Naive thymus-derived CD4-positive, alpha-beta T cell (primary cell): ENCODE measurements around the gene ABCG1. TPM values are rescaled to one million over a fixed set of nuclear protein-coding genes. Genes with fewer than 3 reads are reported as not detected.
A peak's percentile ranks its signal among the peaks of the same experiment; 100 is the strongest.

Experiments used
- ATAC-seq: fragments of 150-1000 bp; cut with Tn5 transposase; 2 replicates; pipeline ENCODE4 v1.10.0; 2021; ENCODE audit warnings: mild to moderate bottlenecking, moderate library complexity
- CTCF ChIA-PET: fragments of 350-600 bp; sonication (Branson Sonifier 250); formaldehyde crosslinking; loops from one replicate; lab custom pipeline; 2021; ENCODE audit warnings: antibody characterized with exemption; lab: Charles Lee
- POLR2A ChIA-PET: fragments of 350-600 bp; sonication (Branson Sonifier 250); formaldehyde crosslinking; loops from one replicate; lab custom pipeline; 2021; ENCODE audit warnings: antibody characterized with exemption, inconsistent platforms; lab: Charles Lee
- DNase-seq, 9 donors: peaks; one replicate each; pipeline versions ENCODE4 v3.0.0 to v3.0.0-alpha.2; 2020 to 2022; ENCODE audit warnings: mixed read lengths in 1 of 9
- H3K27ac ChIP-seq: one replicate; pipeline ENCODE4 v1.7.0; 2013; ENCODE audit warnings: mild to moderate bottlenecking, low read depth, low read length, moderate library complexity
- H3K27me3 ChIP-seq, 2 donors: one replicate each; pipeline ENCODE4 v1.7.0; 2013; ENCODE audit warnings: low read length in 2 of 2, mild to moderate bottlenecking in 2 of 2, moderate library complexity in 2 of 2; ENCODE audit not compliant: control insufficient read depth in 2 of 2, insufficient read depth in 2 of 2
- H3K36me3 ChIP-seq, 3 experiments: 1 replicate in 2 of 3; 2 replicates in 1 of 3; pipeline ENCODE4 v1.7.0; 2013; ENCODE audit warnings: low read length in 3 of 3, mild to moderate bottlenecking in 3 of 3, moderate library complexity in 1 of 3; ENCODE audit not compliant: insufficient read depth in 3 of 3, control insufficient read depth in 2 of 3
- H3K4me1 ChIP-seq, 2 donors: one replicate each; pipeline ENCODE4 v1.7.0; 2013; ENCODE audit warnings: low read length in 2 of 2, mild to moderate bottlenecking in 2 of 2, moderate library complexity in 1 of 2; ENCODE audit not compliant: control insufficient read depth in 2 of 2, insufficient read depth in 2 of 2
- H3K4me3 ChIP-seq: 2 replicates; pipeline ENCODE4 v1.7.0; 2013; ENCODE audit warnings: mild to moderate bottlenecking, low read length
- H3K9me3 ChIP-seq, 3 experiments: 1 replicate in 2 of 3; 2 replicates in 1 of 3; pipeline ENCODE4 v1.7.0; 2013; ENCODE audit warnings: low read length in 3 of 3; ENCODE audit not compliant: control insufficient read depth in 2 of 3
- H3K27ac Mint-ChIP-seq, 9 donors: one replicate each; pipeline ENCODE4 v1.8.0; 2020 to 2022; ENCODE audit warnings: mixed read lengths in 9 of 9, mild to moderate bottlenecking in 8 of 9, moderate library complexity in 5 of 9, inconsistent platforms in 2 of 9
- H3K27me3 Mint-ChIP-seq, 5 donors: one replicate each; pipeline ENCODE4 v1.8.0; 2021 to 2022; ENCODE audit warnings: mixed read lengths in 5 of 5, mild to moderate bottlenecking in 1 of 5
- H3K36me3 Mint-ChIP-seq, 5 donors: one replicate each; pipeline ENCODE4 v1.8.0; 2020 to 2022; ENCODE audit warnings: mixed read lengths in 5 of 5, mild to moderate bottlenecking in 3 of 5, inconsistent platforms in 1 of 5
- H3K4me1 Mint-ChIP-seq, 7 donors: one replicate each; pipeline ENCODE4 v1.8.0; 2020 to 2022; ENCODE audit warnings: mixed read lengths in 7 of 7, mild to moderate bottlenecking in 3 of 7, inconsistent platforms in 1 of 7
- H3K4me3 Mint-ChIP-seq, 10 donors: one replicate each; pipeline ENCODE4 v1.8.0; 2020 to 2022; ENCODE audit warnings: mild to moderate bottlenecking in 10 of 10, mixed read lengths in 10 of 10, moderate library complexity in 6 of 10, inconsistent platforms in 2 of 10
- H3K9me3 Mint-ChIP-seq, 11 donors: one replicate each; pipeline ENCODE4 v1.8.0; 2020 to 2022; ENCODE audit warnings: mixed read lengths in 11 of 11, mild to moderate bottlenecking in 4 of 11, inconsistent platforms in 1 of 11, moderate library complexity in 1 of 11
- intact Hi-C, 2 donors: fragments of 100-400 bp; cut with micrococcal nuclease; formaldehyde crosslinking; loops; one replicate each; pipeline ENCODE4 v1.15.1; 2023
- polyA plus RNA-seq, 2 donors: library from polyadenylated mRNA; unstranded; fragments of 300-500 nt; fragmentation: Illumina TruSeq; gene quantifications; one replicate each; pipeline ENCODE4 v1.2.3, GENCODE V29; 2021
- total RNA-seq, 6 experiments: library from RNA in 5 of 6; stranded (reverse) in 5 of 6; gene quantifications; 1 replicate in 5 of 6; 2 replicates in 1 of 6; pipeline ENCODE4 v1.2.3 and lab custom pipeline; 2021 to 2026

ABCG1 gene
- total and polyA plus RNA-seq, 7 experiments from 2014 or later, result 0.67 to 49.7 (median 17.0) TPM

- no peaks in the 10 kb centered on the region for H3K9me3 Mint-ChIP-seq
- POLR2A ChIA-PET, result interaction anchor here (0.9 kb wide), 1 partner anchor 131 kb away, joined by 3 read pairs; no protein-coding TSS in a partner anchor
Measured at GRCh38 chr21:42194863-42195262, 24.1 kb upstream of the ABCG1 start.

GRCh38 chr21:42195378-42196031, 23.4 kb upstream of the ABCG1 start:
- ChIA-PET POLR2A (interaction anchor here (0.9 kb wide), 1 partner anchor 132 kb away, joined by 3 read pairs; no protein-coding TSS in a partner anchor), CTCF (no interaction called here)
- DNase-seq (no peak), ATAC-seq (peak; percentile 33)
- H3K27ac Mint-ChIP-seq, result peak overlapping the region in 1 of 9 donors; percentile 55
- no peak overlapping the region for H3K27ac ChIP-seq
- peaks cover 0 to 5% (median 3%) of the 10 kb centered on the region in 5 donors for H3K36me3 Mint-ChIP-seq
- H3K27me3 ChIP-seq, result no peaks in the 10 kb centered on the region
- H3K4me3 ChIP-seq, result no peak overlapping the region
- H3K9me3 Mint-ChIP-seq, result no peaks in the 10 kb centered on the region
- H3K4me1 Mint-ChIP-seq, result peaks cover 57 to 96% (median 81%) of the 10 kb centered on the region in 7 donors
- peaks cover 0 to 10% (median 0%) of the 10 kb centered on the region in 5 donors for H3K27me3 Mint-ChIP-seq
- no peaks in the 10 kb centered on the region for H3K9me3 ChIP-seq
- H3K4me1 ChIP-seq, result peaks cover 56 to 58% of the 10 kb centered on the region in 2 donors
- H3K4me3 Mint-ChIP-seq, result peak overlapping the region in 1 of 10 donors; percentile 50
- intact Hi-C loops, result no loop called here
- no peaks in the 10 kb centered on the region for H3K36me3 ChIP-seq

More at GRCh38 chr21:42194863-42195262, 24.1 kb upstream of the ABCG1 start:
- ATAC-seq, result no peak
- CTCF ChIA-PET, result no interaction called here
- Histone ChIP-seq H3K4me3 (no peak overlapping the region), H3K27ac (no peak overlapping the region), H3K36me3 (no peaks in the 10 kb centered on the region), H3K9me3 (no peaks in the 10 kb centered on the region), H3K4me1 (peaks cover 56 to 58% of the 10 kb centered on the region in 2 donors), H3K27me3 (no peaks in the 10 kb centered on the region)
- Mint-ChIP-seq H3K27ac (peak overlapping the region in 1 of 9 donors; percentile 55), H3K4me3 (no peak overlapping the region), H3K27me3 (peaks cover 0 to 10% (median 0%) of the 10 kb centered on the region in 5 donors), H3K36me3 (peaks cover 0 to 5% (median 3%) of the 10 kb centered on the region in 5 donors), H3K4me1 (peaks cover 59 to 96% (median 81%) of the 10 kb centered on the region in 7 donors)
- intact Hi-C loops, result no loop called here
- no peak for DNase-seq

- intact Hi-C loops, result loop anchor here in 1 of 2 donors (1.0 to 2.0 kb wide), 3 partner anchors 11 to 34 kb away; no protein-coding TSS in a partner anchor
- H3K27ac Mint-ChIP-seq, result peak overlapping the region; percentile 13 to 95 (median 87)
- peaks cover 25 to 39% of the 10 kb centered on the region in 2 donors for H3K4me1 ChIP-seq
- no peaks in the 10 kb centered on the region for H3K9me3 Mint-ChIP-seq
- peak overlapping the region; percentile 17 for H3K4me3 ChIP-seq
- ATAC-seq (peak; percentile 86), DNase-seq (peak in 7 of 9 donors; percentile 33 to 64 (median 49))
- H3K9me3 ChIP-seq, result no peaks in the 10 kb centered on the region
- peaks cover 41 to 91% (median 80%) of the 10 kb centered on the region in 7 donors for H3K4me1 Mint-ChIP-seq
- H3K36me3 Mint-ChIP-seq, result peaks cover 0 to 4% (median 3%) of the 10 kb centered on the region in 5 donors
- no peaks in the 10 kb centered on the region for H3K36me3 ChIP-seq
- H3K27me3 ChIP-seq, result no peaks in the 10 kb centered on the region
- H3K27ac ChIP-seq, result peak overlapping the region; percentile 38
- POLR2A ChIA-PET, result interaction anchor here (4.7 kb wide), 1 partner anchor 11 kb away, joined by 54 read pairs; no protein-coding TSS in a partner anchor
- CTCF ChIA-PET, result interaction anchor here (1.0 to 1.2 kb wide), 2 partner anchors 10 to 58 kb away, joined by 3 to 4 read pairs; no protein-coding TSS in a partner anchor
- peak overlapping the region; percentile 34 to 73 (median 66) for H3K4me3 Mint-ChIP-seq
- peaks cover 0 to 16% (median 0%) of the 10 kb centered on the region in 5 donors for H3K27me3 Mint-ChIP-seq
Measured at GRCh38 chr21:42198929-42199867, 19.7 kb upstream of the ABCG1 start.

GRCh38 chr21:42199868-42200463, 19.0 kb upstream of the ABCG1 start:
- intact Hi-C loops, result loop anchor here in 1 of 2 donors (1.0 to 2.0 kb wide), 3 partner anchors 12 to 33 kb away; no protein-coding TSS in a partner anchor
- peaks cover 0 to 18% (median 0%) of the 10 kb centered on the region in 5 donors for H3K27me3 Mint-ChIP-seq
- Histone ChIP-seq H3K4me3 (no peak overlapping the region), H3K27me3 (no peaks in the 10 kb centered on the region), H3K36me3 (no peaks in the 10 kb centered on the region), H3K9me3 (no peaks in the 10 kb centered on the region), H3K4me1 (peaks cover 25 to 39% of the 10 kb centered on the region in 2 donors), H3K27ac (no peak overlapping the region)
- H3K27ac Mint-ChIP-seq, result peak overlapping the region in 7 of 9 donors; percentile 38 to 94 (median 88)
- CTCF ChIA-PET, result no interaction called here
- H3K36me3 Mint-ChIP-seq, result peaks cover 0 to 4% (median 3%) of the 10 kb centered on the region in 5 donors
- peak overlapping the region in 5 of 10 donors; percentile 23 to 69 (median 58) for H3K4me3 Mint-ChIP-seq
- DNase-seq, result no peak
- no peak for ATAC-seq
- no peaks in the 10 kb centered on the region for H3K9me3 Mint-ChIP-seq
- POLR2A ChIA-PET, result interaction anchor here (1.5 to 4.7 kb wide), 2 partner anchors 12 to 19 kb away, joined by 4 to 54 read pairs; partner anchors contain the start of gene ABCG1
- H3K4me1 Mint-ChIP-seq, result peaks cover 37 to 85% (median 75%) of the 10 kb centered on the region in 7 donors

- Histone ChIP-seq H3K9me3 (no peaks in the 10 kb centered on the region), H3K27ac (no peak overlapping the region), H3K4me1 (peaks cover 25 to 39% of the 10 kb centered on the region in 2 donors), H3K27me3 (no peaks in the 10 kb centered on the region), H3K36me3 (no peaks in the 10 kb centered on the region), H3K4me3 (no peak overlapping the region)
- peak in 6 of 9 donors; percentile 61 to 78 (median 71) for DNase-seq
- peaks cover 0 to 4% (median 0%) of the 10 kb centered on the region in 5 donors for H3K36me3 Mint-ChIP-seq
- ChIA-PET CTCF (interaction anchor here (1.0 to 1.3 kb wide), 4 partner anchors 11 to 58 kb away, joined by 3 to 4 read pairs (median 4); no protein-coding TSS in a partner anchor), POLR2A (interaction anchor here (0.6 to 4.7 kb wide), 5 partner anchors 13 to 46 kb away, joined by 3 to 54 read pairs (median 4); partner anchors contain the start of gene ABCG1)
- H3K9me3 Mint-ChIP-seq, result no peaks in the 10 kb centered on the region
- H3K4me3 Mint-ChIP-seq, result peak overlapping the region in 9 of 10 donors; percentile 22 to 69 (median 52)
- peak overlapping the region; percentile 33 to 94 (median 81) for H3K27ac Mint-ChIP-seq
- peak; percentile 53 for ATAC-seq
- peaks cover 0 to 23% (median 0%) of the 10 kb centered on the region in 5 donors for H3K27me3 Mint-ChIP-seq
- intact Hi-C loops, result loop anchor here in 1 of 2 donors (1.0 kb wide), 1 partner anchor 57 kb away; no protein-coding TSS in a partner anchor
- H3K4me1 Mint-ChIP-seq, result peaks cover 37 to 76% (median 64%) of the 10 kb centered on the region in 7 donors
Measured at GRCh38 chr21:42200906-42201614, 17.9 kb upstream of the ABCG1 start.
